PC-3 (cell line): ENCODE data around the gene SPARC. TPM values are rescaled to one million over a fixed set of nuclear protein-coding genes. Genes with fewer than 3 reads are reported as not detected.

Experiments used
- ATAC-seq: fragments of 200-7000 bp; cut with Tn5 transposase; 2 replicates; pipeline ENCODE4 v1.9.1; 2020; ENCODE audit warnings: mild to moderate bottlenecking, moderate library complexity
- BruUV-seq: library from RNA; stranded (reverse); fragments of 400-500 nt; replicated peaks from 2 replicates; lab custom pipeline; 2021; lab: Mats Ljungman, UMichigan
- CTCF ChIA-PET: fragments of 300-600 bp; sonication (Branson Sonifier 250); formaldehyde crosslinking; loops from one replicate; lab custom pipeline; 2022; ENCODE audit warnings: antibody characterized with exemption; lab: Charles Lee
- POLR2A ChIA-PET: fragments of 300-600 bp; sonication (Branson Sonifier 250); formaldehyde crosslinking; loops from one replicate; lab custom pipeline; 2022; ENCODE audit warnings: antibody characterized with exemption; ENCODE audit not compliant: unreplicated experiment; lab: Charles Lee
- DNase-seq: peaks from one replicate; pipeline ENCODE4 v3.0.0-alpha.2; 2015
- H2AFZ ChIP-seq: fragments of 300-600 bp; sonication (generic); 2 replicates; pipeline ENCODE4 v1.6.0; 2016; ENCODE audit warnings: antibody characterized with exemption, low read length
- H3F3A ChIP-seq: fragments of 300-600 bp; sonication (generic); one replicate; pipeline ENCODE4 v1.6.0; 2017; ENCODE audit warnings: antibody characterized with exemption, low read length, control low read depth, mild to moderate bottlenecking; ENCODE audit not compliant: unreplicated experiment
- H3K27ac ChIP-seq: fragments of 300-600 bp; sonication (generic); 2 replicates; pipeline ENCODE4 v1.5.1; 2016; ENCODE audit warnings: mild to moderate bottlenecking, low read length
- H3K27me3 ChIP-seq: fragments of 300-600 bp; sonication (generic); 2 replicates; pipeline ENCODE4 v1.6.1; 2016; ENCODE audit warnings: low read length, mixed read lengths
- H3K36me3 ChIP-seq: fragments of 300-600 bp; sonication (generic); 2 replicates; pipeline ENCODE4 v1.6.1; 2016; ENCODE audit warnings: low read depth, mixed run types, low read length, mixed read lengths
- H3K4me1 ChIP-seq: fragments of 300-600 bp; sonication (generic); 2 replicates; pipeline ENCODE4 v1.5.1; 2016; ENCODE audit warnings: low read length; ENCODE audit not compliant: insufficient read depth
- H3K4me2 ChIP-seq: fragments of 300-600 bp; sonication (generic); 2 replicates; pipeline ENCODE4 v1.6.0; 2016; ENCODE audit warnings: low read length
- H3K4me3 ChIP-seq: fragments of 300-600 bp; sonication (generic); 2 replicates; pipeline ENCODE4 v1.5.1; 2016; ENCODE audit warnings: mild to moderate bottlenecking, low read length, mixed read lengths
- H3K79me2 ChIP-seq: fragments of 300-600 bp; sonication (generic); 2 replicates; pipeline ENCODE4 v1.6.1; 2017; ENCODE audit warnings: low read length, mixed read lengths
- H3K9ac ChIP-seq: fragments of 300-600 bp; sonication (generic); 2 replicates; pipeline ENCODE4 v1.6.0; 2016; ENCODE audit warnings: mild to moderate bottlenecking, low read length
- H3K9me2 ChIP-seq: fragments of 300-600 bp; sonication (generic); replicated peaks from 2 replicates; pipeline ENCODE4 v1.6.1; 2016; ENCODE audit warnings: mixed run types, low read length, mixed read lengths
- H3K9me3 ChIP-seq: fragments of 300-600 bp; sonication (generic); 2 replicates; pipeline ENCODE4 v1.6.1; 2016; ENCODE audit warnings: low read length, mixed read lengths
- H4K20me1 ChIP-seq: fragments of 300-600 bp; sonication (generic); 2 replicates; pipeline ENCODE4 v1.6.1; 2016; ENCODE audit warnings: low read length, mixed read lengths
- CTCF ChIP-seq: fragments of 300-600 bp; sonication (generic); conservative IDR thresholded peaks from 2 replicates; pipeline ENCODE4 v1.5.1; 2017; ENCODE audit warnings: antibody characterized with exemption, low read depth, mild to moderate bottlenecking, low read length
- EZH2 ChIP-seq: fragments of 300-600 bp; sonication (generic); IDR thresholded peaks from one replicate; pipeline ENCODE4 v1.6.1; 2017; ENCODE audit warnings: antibody characterized with exemption, mild to moderate bottlenecking, low read length; ENCODE audit not compliant: unreplicated experiment
- EZH2phosphoT487 ChIP-seq: fragments of 300-600 bp; sonication (generic); IDR thresholded peaks from 2 replicates; pipeline ENCODE4 v1.6.1; 2018; ENCODE audit warnings: mild to moderate bottlenecking, antibody characterized with exemption, low read length, borderline replicate concordance
- intact Hi-C: fragments of 100-400 bp; cut with micrococcal nuclease; formaldehyde crosslinking; loops from 2 replicates; pipeline ENCODE4 v1.9.0; 2023
- total RNA-seq: library from RNA; depleted of rRNA; stranded (reverse); fragments of >200 nt; gene quantifications from 2 replicates; pipeline ENCODE4 v1.2.3, GENCODE V29; 2014

Gene SPARC
- total RNA-seq, 1 experiment from 2014 or later, result 2.7 TPM

GRCh38 chr5:151648988-151649387 is 37.7 kb downstream of the SPARC start:
- ATAC-seq (no peak), DNase-seq (no peak)
- no peak for TF ChIP-seq EZH2
- H3K27me3 ChIP-seq, result no peaks in the 10 kb centered on the region
- CTCF ChIA-PET, result no interaction called here
- H3K79me2 ChIP-seq, result no peaks in the 10 kb centered on the region
- no peaks in the 10 kb centered on the region for H3K9me2 ChIP-seq
- intact Hi-C loops, result no loop called here
- H2AFZ ChIP-seq, result no peak overlapping the region
- no peak overlapping the region for H3K27ac ChIP-seq
- no peaks in the 10 kb centered on the region for H3K9me3 ChIP-seq
- no peaks in the 10 kb centered on the region for H3F3A ChIP-seq
- no peaks in the 10 kb centered on the region for H3K36me3 ChIP-seq
- H3K4me2 ChIP-seq, result no peak overlapping the region
- no peak overlapping the region for H3K9ac ChIP-seq
- peaks cover 17% of the 10 kb centered on the region; the same call in 1 of the 2 replicates for H3K4me1 ChIP-seq
- POLR2A ChIA-PET, result no interaction called here
- no TSS peak for BruUV-seq
- no peaks in the 10 kb centered on the region for H4K20me1 ChIP-seq
- no peak overlapping the region for H3K4me3 ChIP-seq

DNA sequence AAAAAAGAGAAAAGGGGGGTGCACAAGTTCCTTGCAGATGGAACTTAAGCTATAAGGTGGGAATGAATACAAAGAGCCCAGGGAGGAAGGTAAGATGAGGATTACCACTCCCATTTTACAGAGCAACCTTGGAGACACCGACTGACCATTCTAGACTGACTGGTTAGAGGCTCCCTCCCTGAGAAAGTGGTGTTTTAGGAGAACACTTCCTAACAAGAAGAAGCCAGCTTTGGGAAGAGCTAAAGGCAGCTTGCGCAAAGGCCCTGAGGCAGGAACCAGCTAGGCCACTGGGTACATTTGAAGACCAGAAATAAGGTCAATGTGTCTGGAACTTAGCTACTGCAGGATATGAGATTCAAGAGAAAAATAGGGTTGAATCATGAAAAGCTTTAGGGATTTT is 38.6 kb downstream of the SPARC start:
- peaks cover 17% of the 10 kb centered on the region; the same call in 1 of the 2 replicates for H3K4me1 ChIP-seq
- no peaks in the 10 kb centered on the region for H3K27me3 ChIP-seq
- no peak overlapping the region for H3K27ac ChIP-seq
- H4K20me1 ChIP-seq, result no peaks in the 10 kb centered on the region
- no peaks in the 10 kb centered on the region for H3F3A ChIP-seq
- no TSS peak for BruUV-seq
- no peak overlapping the region for H2AFZ ChIP-seq
- intact Hi-C loops, result no loop called here
- no peaks in the 10 kb centered on the region for H3K9me3 ChIP-seq
- ChIA-PET POLR2A (no interaction called here), CTCF (no interaction called here)
- no peak for DNase-seq
- H3K9me2 ChIP-seq, result no peaks in the 10 kb centered on the region
- TF ChIP-seq CTCF, result no peak
- TF ChIP-seq EZH2, result no peak
- TF ChIP-seq EZH2phosphoT487, result no peak
- no peak overlapping the region for H3K4me2 ChIP-seq
- no peak for ATAC-seq
- H3K36me3 ChIP-seq, result no peaks in the 10 kb centered on the region
- no peaks in the 10 kb centered on the region for H3K79me2 ChIP-seq
- H3K9ac ChIP-seq, result no peak overlapping the region
- no peak overlapping the region for H3K4me3 ChIP-seq

- H3K36me3 ChIP-seq, result no peaks in the 10 kb centered on the region
- H3K4me1 ChIP-seq, result peaks cover 17% of the 10 kb centered on the region; the same call in 1 of the 2 replicates
- CTCF ChIA-PET, result no interaction called here
- no peaks in the 10 kb centered on the region for H3F3A ChIP-seq
- H3K27me3 ChIP-seq, result no peaks in the 10 kb centered on the region
- H3K9me2 ChIP-seq, result no peaks in the 10 kb centered on the region
- no TSS peak for BruUV-seq
- peak overlapping the region; percentile 34 for H3K27ac ChIP-seq
- POLR2A ChIA-PET, result no interaction called here
- H3K4me2 ChIP-seq, result 0 out of 2 replicates have a peak overlapping the region, but pooled peaks have one; percentile 8
- no peaks in the 10 kb centered on the region for H4K20me1 ChIP-seq
- no peak overlapping the region for H3K4me3 ChIP-seq
- DNase-seq (peak; percentile 41), ATAC-seq (no peak)
- H3K9me3 ChIP-seq, result no peaks in the 10 kb centered on the region
- 0 out of 2 replicates have a peak overlapping the region, but pooled peaks have one; percentile 2 for H2AFZ ChIP-seq
- no peaks in the 10 kb centered on the region for H3K79me2 ChIP-seq
- no peak for TF ChIP-seq EZH2
- TF ChIP-seq CTCF, result no peak
- no peak for TF ChIP-seq EZH2phosphoT487
- intact Hi-C loops, result no loop called here
- no peak overlapping the region for H3K9ac ChIP-seq
These were observed 39.3 kb downstream of the SPARC start for GRCh38 chr5:151647320-151647861.
